ENCODE results near the gene TSC22D2. TPM values are rescaled to one million over a fixed set of nuclear protein-coding genes. Genes with fewer than 3 reads are reported as not detected.

The TSC22D2 gene
- total and polyA plus RNA-seq, 11 donors, result 11.5 to 55.8 (median 22.6) TPM

GRCh38 chr3:150370122-150370602 is 37.9 kb upstream of the TSC22D2 start:
- no peaks in the 10 kb centered on the region for H3K36me3 ChIP-seq
- H3K27me3 ChIP-seq, result no peaks in the 10 kb centered on the region
- peak in 4 of 5 donors; percentile 28 to 69 (median 62) for DNase-seq
- H3K4me1 ChIP-seq, result peaks cover 6 to 34% (median 19%) of the 10 kb centered on the region in 12 donors
- H3K9me3 ChIP-seq, result no peaks in the 10 kb centered on the region
- peak overlapping the region in 8 of 12 donors; percentile 39 to 95 (median 89) for H3K27ac ChIP-seq
- TF ChIP-seq POLR2A (IDR thresholded peaks at IDR 0.05), result no peak
- peak in 4 of 12 donors; percentile 8 to 29 (median 16) for TF ChIP-seq CTCF (IDR thresholded peaks at IDR 0.05)
- intact Hi-C loops (cut with DNase I), result loop anchor here in 7 of 10 donors (2.0 to 5.0 kb wide), 4 partner anchors 21 to 138 kb away; partner anchors contain the start of gene TSC22D2 (in 6 of the 7)
- peak in 3 of 4 donors; percentile 63 to 77 (median 65) for ATAC-seq
- H3K4me3 ChIP-seq, result peak overlapping the region in 7 of 12 donors; percentile 15 to 41 (median 26)
- WGBS, 4 donors, result 30 to 43% (median 31%) methylated on average over 4 of the region's 4 CpGs

GRCh38 chr3:150370999-150371398 is 37.1 kb upstream of the TSC22D2 start:
- Histone ChIP-seq H3K27ac (peak overlapping the region; percentile 76 to 95 (median 86)), H3K36me3 (no peaks in the 10 kb centered on the region), H3K9me3 (no peaks in the 10 kb centered on the region), H3K4me3 (peak overlapping the region in 7 of 12 donors; percentile 11 to 41 (median 34)), H3K27me3 (no peaks in the 10 kb centered on the region), H3K4me1 (peaks cover 6 to 34% (median 22%) of the 10 kb centered on the region in 12 donors)
- DNase-seq, result no peak
- intact Hi-C loops (cut with DNase I), result loop anchor here in 7 of 10 donors (2.0 to 5.0 kb wide), 4 partner anchors 22 to 139 kb away; partner anchors contain the start of gene TSC22D2 (in 6 of the 7)
- WGBS, 4 donors, result 65 to 77% (median 68%) methylated on average over 1 of the region's 1 CpG
- peak in 2 of 4 donors; percentile 40 to 52 for ATAC-seq
- no peak for TF ChIP-seq POLR2A (IDR thresholded peaks at IDR 0.05)
- TF ChIP-seq CTCF (IDR thresholded peaks at IDR 0.05), result no peak

GRCh38 chr3:150371741-150372254 is 36.3 kb upstream of the TSC22D2 start:
- peak overlapping the region in 11 of 12 donors; percentile 11 to 41 (median 28) for H3K4me3 ChIP-seq
- peaks cover 6 to 40% (median 24%) of the 10 kb centered on the region in 12 donors for H3K4me1 ChIP-seq
- WGBS, 4 donors, result 5 to 15% (median 8%) methylated on average over 6 of the region's 6 CpGs
- peak in 1 of 2 donors; percentile 32 for TF ChIP-seq POLR2A (IDR thresholded peaks at IDR 0.05)
- TF ChIP-seq CTCF (IDR thresholded peaks at IDR 0.05), result no peak
- no peaks in the 10 kb centered on the region for H3K9me3 ChIP-seq
- ATAC-seq, result peak; percentile 94 to 96 (median 95)
- no peaks in the 10 kb centered on the region for H3K36me3 ChIP-seq
- intact Hi-C loops (cut with DNase I), result loop anchor here in 8 of 10 donors (1.0 to 5.0 kb wide), 6 partner anchors 23 to 139 kb away; partner anchors contain the start of gene TSC22D2 (in 6 of the 8)
- H3K27me3 ChIP-seq, result no peaks in the 10 kb centered on the region
- H3K27ac ChIP-seq, result peak overlapping the region; percentile 76 to 95 (median 86)
- peak in 3 of 5 donors; percentile 30 to 80 (median 75) for DNase-seq

- Histone ChIP-seq H3K4me3 (peak overlapping the region in 3 of 12 donors; percentile 34 to 35 (median 34)), H3K4me1 (peaks cover 6 to 40% (median 24%) of the 10 kb centered on the region in 12 donors), H3K9me3 (no peaks in the 10 kb centered on the region), H3K27ac (peak overlapping the region; percentile 15 to 95 (median 86)), H3K36me3 (no peaks in the 10 kb centered on the region), H3K27me3 (no peaks in the 10 kb centered on the region)
- intact Hi-C loops (cut with DNase I), result loop anchor here in 5 of 10 donors (1.0 to 5.0 kb wide), 4 partner anchors 35 to 140 kb away; partner anchors contain the start of gene TSC22D2 (in 3 of the 5)
- ATAC-seq (no peak), DNase-seq (no peak)
- 27 to 41% (median 32%) methylated on average over 2 of the region's 2 CpGs for WGBS, 4 donors
- no peak for TF ChIP-seq CTCF (IDR thresholded peaks at IDR 0.05)
Measured at GRCh38 chr3:150372320-150372719, 35.8 kb upstream of the TSC22D2 start.
